Liver (tissue), 9 donors: ENCODE data around the gene PIK3CA. TPM values are rescaled to one million over a fixed set of nuclear protein-coding genes. Genes with fewer than 3 reads are reported as not detected.

Experiments
- DNase-seq: peaks from one replicate; pipeline ENCODE4 v3.0.0-alpha.2; 2017; ENCODE audit warnings: low spot score
- H3K27ac ChIP-seq, 2 donors: one replicate each; pipeline ENCODE4 v1.7.0; 2013; ENCODE audit warnings: inconsistent platforms in 2 of 2, low read length in 2 of 2, control low read depth in 1 of 2, low read depth in 1 of 2, mild to moderate bottlenecking in 1 of 2
- H3K27me3 ChIP-seq, 4 donors: one replicate each; pipeline versions ENCODE4 v1.6.1 to v1.7.0; 2013; ENCODE audit warnings: low read length in 3 of 4, inconsistent platforms in 1 of 4, mild to moderate bottlenecking in 1 of 4, moderate library complexity in 1 of 4; ENCODE audit not compliant: control insufficient read depth in 4 of 4, insufficient read depth in 4 of 4
- H3K36me3 ChIP-seq, 4 donors: one replicate each; pipeline versions ENCODE4 v1.6.1 to v1.7.0; 2013; ENCODE audit warnings: low read length in 3 of 4, mild to moderate bottlenecking in 3 of 4, low read depth in 1 of 4, moderate library complexity in 1 of 4; ENCODE audit not compliant: control insufficient read depth in 4 of 4, insufficient read depth in 3 of 4
- H3K4me1 ChIP-seq, 4 donors: one replicate each; pipeline versions ENCODE4 v1.6.1 to v1.7.0; 2013; ENCODE audit warnings: low read length in 3 of 4, mild to moderate bottlenecking in 3 of 4, moderate library complexity in 1 of 4; ENCODE audit not compliant: control insufficient read depth in 4 of 4, insufficient read depth in 4 of 4
- H3K4me3 ChIP-seq, 3 donors: one replicate each; pipeline versions ENCODE4 v1.6.1 to v1.7.0; 2013; ENCODE audit warnings: low read length in 3 of 3, control low read depth in 1 of 3, low read depth in 1 of 3, mild to moderate bottlenecking in 1 of 3
- H3K9ac ChIP-seq, 2 donors: one replicate each; pipeline ENCODE4 v1.7.0; 2013; ENCODE audit warnings: low read length in 2 of 2, mild to moderate bottlenecking in 2 of 2, moderate library complexity in 2 of 2, control low read depth in 1 of 2, low read depth in 1 of 2
- H3K9me3 ChIP-seq, 4 donors: one replicate each; pipeline versions ENCODE4 v1.6.1 to v1.7.0; 2013; ENCODE audit warnings: low read length in 3 of 4; ENCODE audit not compliant: control insufficient read depth in 4 of 4
- ATF3 ChIP-seq: IDR thresholded peaks from 2 replicates; pipeline ENCODE4 v1.6.1; 2016; ENCODE audit warnings: antibody characterized with exemption
- CTCF ChIP-seq: fragments of 150-350 bp; IDR thresholded peaks from 2 replicates; pipeline ENCODE4 v1.5.1; 2017; ENCODE audit warnings: improper control_type of control experiment, low read depth, low read length; ENCODE audit not compliant: missing input control
- EGR1 ChIP-seq, 2 donors: IDR thresholded peaks; 2 replicates each; pipeline ENCODE4 v1.6.1; 2016 to 2018; ENCODE audit warnings: antibody characterized with exemption in 2 of 2, low read depth in 2 of 2
- FOXA1 ChIP-seq: IDR thresholded peaks from 2 replicates; pipeline ENCODE4 v1.6.1; 2016; ENCODE audit warnings: antibody characterized with exemption
- FOXA2 ChIP-seq: IDR thresholded peaks from 2 replicates; pipeline ENCODE4 v1.6.1; 2016; ENCODE audit warnings: antibody characterized with exemption
- GABPA ChIP-seq, 2 donors: IDR thresholded peaks in 1 of 2; conservative IDR thresholded peaks in 1 of 2; 2 replicates each; pipeline ENCODE4 v1.6.1; 2016; ENCODE audit warnings: antibody characterized with exemption in 2 of 2, mild to moderate bottlenecking in 1 of 2, moderate library complexity in 1 of 2
- HNF4G ChIP-seq: IDR thresholded peaks from 2 replicates; pipeline ENCODE4 v1.6.1; 2016; ENCODE audit warnings: antibody characterized with exemption
- JUND ChIP-seq, 2 donors: IDR thresholded peaks; 2 replicates each; pipeline ENCODE4 v1.6.1; 2016; ENCODE audit warnings: antibody characterized with exemption in 2 of 2
- MAX ChIP-seq: IDR thresholded peaks from 2 replicates; pipeline ENCODE4 v1.6.1; 2016; ENCODE audit warnings: antibody characterized with exemption
- NR2F2 ChIP-seq: IDR thresholded peaks from 2 replicates; pipeline ENCODE4 v1.6.1; 2016; ENCODE audit warnings: antibody characterized with exemption
- RAD21 ChIP-seq, 2 donors: IDR thresholded peaks; 2 replicates each; pipeline ENCODE4 v1.6.1; 2016; ENCODE audit warnings: antibody characterized with exemption in 2 of 2, mild to moderate bottlenecking in 2 of 2
- REST ChIP-seq: IDR thresholded peaks from 2 replicates; pipeline ENCODE4 v1.6.1; 2016; ENCODE audit warnings: antibody characterized with exemption, mild to moderate bottlenecking
- SP1 ChIP-seq: IDR thresholded peaks from 2 replicates; pipeline ENCODE4 v1.6.1; 2018; ENCODE audit warnings: antibody characterized with exemption, mild to moderate bottlenecking
- TAF1 ChIP-seq: conservative IDR thresholded peaks from 2 replicates; pipeline ENCODE4 v1.6.1; 2016; ENCODE audit warnings: antibody characterized with exemption, mild to moderate bottlenecking
- YY1 ChIP-seq: IDR thresholded peaks from 2 replicates; pipeline ENCODE4 v1.6.1; 2016; ENCODE audit warnings: antibody characterized with exemption, mild to moderate bottlenecking
- ZBTB33 ChIP-seq: IDR thresholded peaks from 2 replicates; pipeline ENCODE4 v1.6.1; 2016; ENCODE audit warnings: antibody characterized with exemption
- WGBS: extraction: QIAGEN DNeasy Blood & Tissue Kit; methylation state at CpG from one replicate; pipeline ENCODE4 v1.1.7; 2013; 5-methylcytosine and 5-hydroxymethylcytosine counted together
- polyA plus RNA-seq, 2 donors: library from polyadenylated mRNA; stranded (reverse) in 1 of 2; unstranded in 1 of 2; fragments of 200-250 nt in 1 of 2; fragments of >200 nt in 1 of 2; fragmentation: Nextera tagmentation in 1 of 2; extraction: Ambion mirVana in 1 of 2; gene quantifications; one replicate each; pipeline versions ENCODE4 v1.2.1 to v1.2.3, GENCODE V29; 2013 to 2015
- total RNA-seq, 2 donors: library from RNA; depleted of rRNA; stranded (reverse); fragments of >200 nt; gene quantifications; one replicate each; pipeline ENCODE4 v1.2.3, GENCODE V29; 2014
- donor health status: healthy.
- donor health status: healthy.
- donor health status: healthy.
- donor health status: healthy.
- donor health status: healthy.

PIK3CA gene
- total and polyA plus RNA-seq, 4 donors: 3.6 to 14.6 (median 7.2) TPM

GRCh38 chr3:179264449-179264848, 116.3 kb downstream of the PIK3CA start:
- 64% methylated on average over 4 of the region's 4 CpGs for WGBS
- H3K4me3 ChIP-seq: no peak overlapping the region

GRCh38 chr3:179265092-179265491, 116.9 kb downstream of the PIK3CA start:
- 81% methylated on average over 1 of the region's 1 CpG for WGBS
- Histone ChIP-seq H3K9ac (no peak overlapping the region), H3K4me1 (peaks cover 0 to 5% (median 1%) of the 10 kb centered on the region in 4 donors), H3K27ac (no peak overlapping the region), H3K4me3 (no peak overlapping the region), H3K36me3 (no peaks in the 10 kb centered on the region), H3K9me3 (no peaks in the 10 kb centered on the region), H3K27me3 (peaks cover 0 to 3% (median 0%) of the 10 kb centered on the region in 4 donors)
- no peak for DNase-seq
- TF ChIP-seq EGR1 (IDR thresholded peaks at IDR 0.05; ENCODE audit: low read depth in 2 of 2): no peak
- TF ChIP-seq SP1: no peak
- TF ChIP-seq YY1: no peak
- TF ChIP-seq HNF4G: no peak
- no peak for TF ChIP-seq CTCF
- TF ChIP-seq REST: no peak
- no peak for TF ChIP-seq FOXA1
- TF ChIP-seq TAF1: no peak
- no peak for TF ChIP-seq FOXA2

More at GRCh38 chr3:179264449-179264848, 116.3 kb downstream of the PIK3CA start:
- Histone ChIP-seq H3K9me3 (peaks cover 0 to 3% (median 0%) of the 10 kb centered on the region in 4 donors), H3K27me3 (peaks cover 0 to 3% (median 0%) of the 10 kb centered on the region in 4 donors), H3K36me3 (no peaks in the 10 kb centered on the region), H3K9ac (no peak overlapping the region), H3K27ac (no peak overlapping the region), H3K4me1 (peaks cover 0 to 5% (median 1%) of the 10 kb centered on the region in 4 donors)
- no peak for DNase-seq
- TF ChIP-seq FOXA2 (no peak), JUND (IDR thresholded peaks at IDR 0.05) (no peak), EGR1 (IDR thresholded peaks at IDR 0.05; ENCODE audit: low read depth in 2 of 2) (no peak), SP1 (no peak), MAX (no peak), TAF1 (no peak), ATF3 (no peak)

GRCh38 chr3:179265875-179266274, 117.7 kb downstream of the PIK3CA start:
- 77% methylated on average over 4 of the region's 4 CpGs for WGBS
- no peak overlapping the region for H3K27ac ChIP-seq
- no peaks in the 10 kb centered on the region for H3K36me3 ChIP-seq
- DNase-seq: no peak
- H3K4me1 ChIP-seq: peaks cover 0 to 2% (median under 1%) of the 10 kb centered on the region in 4 donors
- H3K4me3 ChIP-seq: no peak overlapping the region
- no peaks in the 10 kb centered on the region for H3K9me3 ChIP-seq
- H3K9ac ChIP-seq: no peak overlapping the region
- H3K27me3 ChIP-seq: peaks cover 0 to 3% (median 0%) of the 10 kb centered on the region in 4 donors
- TF ChIP-seq FOXA1: no peak
- no peak for TF ChIP-seq EGR1 (IDR thresholded peaks at IDR 0.05; ENCODE audit: low read depth in 2 of 2)
- no peak for TF ChIP-seq YY1
- no peak for TF ChIP-seq REST
- TF ChIP-seq NR2F2: no peak
- TF ChIP-seq GABPA (IDR thresholded peaks at IDR 0.05 in 1 of 2, conservative IDR thresholded peaks at IDR 0.05 in 1 of 2): no peak
- TF ChIP-seq ZBTB33: no peak
- no peak for TF ChIP-seq RAD21 (IDR thresholded peaks at IDR 0.05)
- no peak for TF ChIP-seq TAF1
